ENCODE measurements around the gene MPZL2. TPM values are rescaled to one million over a fixed set of nuclear protein-coding genes. Genes with fewer than 3 reads are reported as not detected.

MPZL2 gene
- total RNA-seq, 1 experiment from 2014 or later, result 0.26 TPM

GRCh38 chr11:118281284-118281683 lies 17.2 kb upstream of the MPZL2 start:
- H3K9me3 ChIP-seq (ENCODE audit: control insufficient read depth, low read depth, low read length), result no peaks in the 10 kb centered on the region
- H4K8ac ChIP-seq (replicated peaks; ENCODE audit: insufficient read length, low read depth, low read length), result no peak overlapping the region

More at GRCh38 chr11:118281284-118281683, 17.2 kb upstream of the MPZL2 start:
- Histone ChIP-seq H4K20me1 (ENCODE audit: control insufficient read depth, insufficient read depth, insufficient read length) (no peaks in the 10 kb centered on the region), H2BK20ac (ENCODE audit: low read depth, low read length, poor library complexity, severe bottlenecking) (no peak overlapping the region), H3T11ph (ENCODE audit: low read length) (no peak overlapping the region), H3K9ac (ENCODE audit: extremely low read depth, insufficient read length, low read length) (no peak overlapping the region), H3K27me3 (ENCODE audit: insufficient read depth, low read length) (no peaks in the 10 kb centered on the region), H2BK12ac (ENCODE audit: insufficient read length, low read depth, low read length) (no peak overlapping the region), H3K56ac (ENCODE audit: insufficient read length, low read depth, low read length) (no peak overlapping the region), H3K23ac (ENCODE audit: insufficient read length, low read depth, low read length) (no peak overlapping the region), H3K14ac (ENCODE audit: insufficient read depth, low read length) (no peak overlapping the region), H2AK5ac (ENCODE audit: insufficient read length, low read length) (no peak overlapping the region), H3K23me2 (ENCODE audit: insufficient read length, low read depth, low read length, poor library complexity, severe bottlenecking) (no peaks in the 10 kb centered on the region), H3K79me1 (ENCODE audit: insufficient read depth, low read depth, low read length, poor library complexity, severe bottlenecking) (no peaks in the 10 kb centered on the region), H2AFZ (ENCODE audit: low read length) (no peak overlapping the region), H2BK15ac (ENCODE audit: low read depth, low read length) (no peak overlapping the region), H2BK120ac (ENCODE audit: low read depth, low read length, poor library complexity, severe bottlenecking) (no peak overlapping the region), H3K18ac (ENCODE audit: insufficient read length, low read depth, low read length) (no peak overlapping the region), H3K4me2 (ENCODE audit: insufficient read depth, insufficient read length, low read length) (no peak overlapping the region), H3K4me1 (ENCODE audit: insufficient read depth, low read length) (no peaks in the 10 kb centered on the region), H2BK5ac (ENCODE audit: insufficient read length, low read length) (no peak overlapping the region), H4K91ac (ENCODE audit: insufficient read length, low read depth, low read length) (no peak overlapping the region), H3K27ac (ENCODE audit: insufficient read length, low read depth, low read length) (no peak overlapping the region), H4K5ac (ENCODE audit: insufficient read length, low read depth, low read length) (no peak overlapping the region), H3K4ac (ENCODE audit: low read depth, low read length) (no peak overlapping the region), H3K79me2 (ENCODE audit: insufficient read depth, low read length) (no peaks in the 10 kb centered on the region)
- Mint-ChIP-seq H3K9me3 (no peaks in the 10 kb centered on the region), H3K27me3 (ENCODE audit: low read depth) (peaks cover 20% of the 10 kb centered on the region), H3K36me3 (ENCODE audit: insufficient read depth in 1 of 3, low read depth in 3 of 3) (no peaks in the 10 kb centered on the region), H3K4me1 (peaks cover 0 to 2% of the 10 kb centered on the region in 2 experiments; a peak in 2 of 4 replicates), H3K4me3 (no peak overlapping the region), H3K27ac (no peak overlapping the region)
- TF ChIP-seq CTCF (conservative IDR thresholded peaks at IDR 0.05), result no peak
- WGBS (ENCODE audit: extremely low coverage, insufficient read length, low lambda C conversion rate), result no CpG with 5 or more reads among the region's 1 CpG
- no peak for DNase-seq

All from H9 (cell line).